ENCODE results near the gene CAPN9.

CAPN9 gene

GRCh38 chr1:230700132-230700531 lies 47.1 kb upstream of the CAPN9 start:
- TF ChIP-seq TOX (CRISPR knock-in tag; IDR thresholded peaks at IDR 0.05; ENCODE audit: borderline replicate concordance) (no peak), CSDC2 (CRISPR knock-in tag; IDR thresholded peaks at IDR 0.05) (no peak), CREB5 (CRISPR knock-in tag; IDR thresholded peaks at IDR 0.05; ENCODE audit: low read depth) (no peak), RARB (CRISPR knock-in tag; IDR thresholded peaks at IDR 0.05) (no peak), BACH2 (CRISPR knock-in tag; IDR thresholded peaks at IDR 0.05; ENCODE audit: borderline replicate concordance) (no peak), ZNF8 (CRISPR knock-in tag; IDR thresholded peaks at IDR 0.05) (no peak), TCF4 (CRISPR knock-in tag; IDR thresholded peaks at IDR 0.05; ENCODE audit: borderline replicate concordance) (no peak), ZC3H10 (CRISPR knock-in tag; IDR thresholded peaks at IDR 0.05) (no peak)
- no peak for ATAC-seq

GRCh38 chr1:230701434-230701833 lies 45.8 kb upstream of the CAPN9 start:
- ATAC-seq, result no peak
- TF ChIP-seq CREB5 (CRISPR knock-in tag; IDR thresholded peaks at IDR 0.05; ENCODE audit: low read depth) (no peak), TCF4 (CRISPR knock-in tag; IDR thresholded peaks at IDR 0.05; ENCODE audit: borderline replicate concordance) (no peak), CSDC2 (CRISPR knock-in tag; IDR thresholded peaks at IDR 0.05) (no peak), OSR1 (CRISPR knock-in tag; IDR thresholded peaks at IDR 0.05) (no peak), PATZ1 (CRISPR knock-in tag; IDR thresholded peaks at IDR 0.05; ENCODE audit: borderline replicate concordance) (no peak), TSHZ2 (CRISPR knock-in tag; IDR thresholded peaks at IDR 0.05) (no peak), TOX (CRISPR knock-in tag; IDR thresholded peaks at IDR 0.05; ENCODE audit: borderline replicate concordance) (no peak), BACH2 (CRISPR knock-in tag; IDR thresholded peaks at IDR 0.05; ENCODE audit: borderline replicate concordance) (no peak), GLIS3 (CRISPR knock-in tag; IDR thresholded peaks at IDR 0.05) (no peak), PPARA (CRISPR knock-in tag; IDR thresholded peaks at IDR 0.05; ENCODE audit: borderline replicate concordance) (no peak), ARNTL (CRISPR knock-in tag; IDR thresholded peaks at IDR 0.05; ENCODE audit: borderline replicate concordance, low read depth) (no peak), ZNF70 (CRISPR knock-in tag; IDR thresholded peaks at IDR 0.05) (no peak), ZFP30 (CRISPR knock-in tag; IDR thresholded peaks at IDR 0.05) (no peak), CSRNP3 (CRISPR knock-in tag; IDR thresholded peaks at IDR 0.05) (no peak), ESRRG (CRISPR knock-in tag; IDR thresholded peaks at IDR 0.05) (no peak)

GRCh38 chr1:230701895-230702768 lies 45.1 kb upstream of the CAPN9 start:
- no peak for TF ChIP-seq SNAI2 (CRISPR knock-in tag; IDR thresholded peaks at IDR 0.05)
- TF ChIP-seq PPARA (CRISPR knock-in tag; IDR thresholded peaks at IDR 0.05; ENCODE audit: borderline replicate concordance), result no peak
- no peak for TF ChIP-seq ESRRG (CRISPR knock-in tag; IDR thresholded peaks at IDR 0.05)
- no peak for TF ChIP-seq CSRNP3 (CRISPR knock-in tag; IDR thresholded peaks at IDR 0.05)
- no peak for TF ChIP-seq TSHZ2 (CRISPR knock-in tag; IDR thresholded peaks at IDR 0.05)
- TF ChIP-seq CSDC2 (CRISPR knock-in tag; IDR thresholded peaks at IDR 0.05), result no peak
- no peak for TF ChIP-seq TCF4 (CRISPR knock-in tag; IDR thresholded peaks at IDR 0.05; ENCODE audit: borderline replicate concordance)
- TF ChIP-seq ZNF70 (CRISPR knock-in tag; IDR thresholded peaks at IDR 0.05), result no peak
- TF ChIP-seq POU6F1 (CRISPR knock-in tag; IDR thresholded peaks at IDR 0.05; ENCODE audit: borderline replicate concordance, low read depth), result no peak
- TF ChIP-seq ZNF8 (CRISPR knock-in tag; IDR thresholded peaks at IDR 0.05), result no peak
- ATAC-seq, result no peak
